Measurements from ENCODE around the gene TYMS.
A peak's percentile ranks its signal among the peaks of the same experiment; 100 is the strongest.

The TYMS gene

DNA sequence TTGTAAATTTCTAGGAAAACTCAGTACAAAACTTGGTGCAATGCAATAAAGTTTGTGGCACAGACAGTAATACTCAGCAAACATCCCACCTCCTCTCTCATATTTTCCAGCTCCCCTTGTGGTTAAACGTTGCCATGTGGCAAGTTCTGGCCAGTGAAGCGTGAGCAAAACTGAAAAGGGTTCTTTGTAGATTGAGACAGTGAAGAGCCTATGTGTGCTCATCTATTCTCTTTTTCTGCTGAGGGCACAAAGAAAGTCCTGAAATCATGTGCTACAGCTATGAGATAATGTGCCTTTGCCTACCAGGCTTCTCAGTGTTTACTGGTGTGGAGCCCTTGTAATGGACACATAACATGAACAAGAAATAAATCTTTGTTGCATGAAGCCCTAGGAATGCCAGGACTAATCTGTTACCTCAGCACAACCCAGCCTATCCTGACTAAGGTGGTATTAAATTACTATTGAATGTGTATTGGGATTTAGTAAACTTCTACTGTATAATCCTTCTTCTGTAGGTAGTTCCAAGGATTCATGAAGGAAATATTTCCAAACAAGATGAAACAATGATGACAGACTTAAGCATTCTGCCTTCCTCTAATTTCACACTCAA, 13.0 kb upstream of the TYMS start:
- DNase-seq (ENCODE audit: low read depth in 1 of 2, low spot score in 1 of 2), result no peak

- no peak for DNase-seq (ENCODE audit: low read depth in 1 of 2, low spot score in 1 of 2)
Observed at GRCh38 chr18:647304-647703, 10.1 kb upstream of the TYMS start.

DNA sequence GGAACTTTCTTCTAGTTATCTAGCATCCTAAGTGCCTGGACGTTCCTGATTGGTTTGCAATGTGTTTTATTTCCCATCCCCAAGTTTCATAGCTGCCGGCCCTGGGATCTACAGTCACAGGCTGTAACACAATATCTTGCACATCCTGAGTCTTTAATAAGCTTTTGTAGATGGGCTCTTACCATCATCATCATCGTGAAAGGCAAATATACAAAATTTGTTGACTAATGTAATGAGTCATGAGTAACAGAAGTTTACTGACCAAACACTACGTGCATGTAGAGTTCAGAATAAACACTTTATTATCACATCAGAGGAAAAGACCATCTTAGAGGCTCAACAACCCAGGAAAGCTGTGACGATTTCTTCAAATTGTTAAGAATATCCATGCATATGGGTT, 8.1 kb upstream of the TYMS start:
- DNase-seq (ENCODE audit: low read depth in 1 of 2, low spot score in 1 of 2), result no peak

DNA sequence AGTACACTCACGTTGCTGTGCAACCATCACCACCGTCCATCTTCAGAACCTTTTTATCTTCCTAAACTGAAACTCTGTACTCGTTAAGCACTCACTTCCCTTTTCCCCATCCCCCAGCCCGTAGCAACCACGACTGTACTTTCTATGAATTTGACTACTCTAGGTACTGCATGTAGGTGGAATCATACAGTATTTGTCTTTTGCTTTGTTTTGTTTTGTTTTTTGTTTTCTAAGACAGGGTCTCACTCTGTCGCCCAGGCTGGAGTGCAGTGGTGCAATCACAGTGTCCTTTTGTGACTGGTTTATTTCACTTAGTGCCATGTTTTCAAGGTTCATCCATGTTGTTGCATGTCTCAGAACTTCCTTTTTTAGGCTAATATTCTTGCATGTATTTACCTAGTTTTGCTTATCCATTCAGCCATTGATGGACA, 7.0 kb upstream of the TYMS start:
- no peak for DNase-seq (ENCODE audit: low read depth in 1 of 2, low spot score in 1 of 2)

DNA sequence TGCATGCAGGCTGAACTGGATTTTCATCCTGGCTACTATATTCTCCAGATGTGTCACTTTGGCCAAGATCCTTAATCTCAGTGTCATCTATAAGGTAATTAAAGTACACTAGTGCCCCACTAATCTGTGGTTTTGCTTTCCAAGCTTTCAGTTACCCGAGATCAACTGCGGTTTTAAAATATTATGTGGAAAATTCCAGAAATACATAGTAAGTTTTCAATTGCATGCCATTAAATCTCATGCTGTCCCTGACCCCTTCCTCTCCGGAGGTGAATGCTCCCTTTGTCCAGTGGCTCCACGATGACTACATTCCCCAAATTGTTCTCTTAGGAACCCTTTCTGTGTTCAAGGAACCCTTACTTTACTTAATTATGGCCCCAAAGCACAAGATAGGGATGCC, 5.3 kb upstream of the TYMS start:
- no peak for DNase-seq (ENCODE audit: low read depth in 1 of 2, low spot score in 1 of 2)

- no peak for DNase-seq (ENCODE audit: low read depth in 1 of 2, low spot score in 1 of 2)
Observed at GRCh38 chr18:653512-653911, 3.9 kb upstream of the TYMS start.

GRCh38 chr18:654601-655000, 2.9 kb upstream of the TYMS start:
- no peak for DNase-seq (ENCODE audit: low read depth in 1 of 2, low spot score in 1 of 2)

DNA sequence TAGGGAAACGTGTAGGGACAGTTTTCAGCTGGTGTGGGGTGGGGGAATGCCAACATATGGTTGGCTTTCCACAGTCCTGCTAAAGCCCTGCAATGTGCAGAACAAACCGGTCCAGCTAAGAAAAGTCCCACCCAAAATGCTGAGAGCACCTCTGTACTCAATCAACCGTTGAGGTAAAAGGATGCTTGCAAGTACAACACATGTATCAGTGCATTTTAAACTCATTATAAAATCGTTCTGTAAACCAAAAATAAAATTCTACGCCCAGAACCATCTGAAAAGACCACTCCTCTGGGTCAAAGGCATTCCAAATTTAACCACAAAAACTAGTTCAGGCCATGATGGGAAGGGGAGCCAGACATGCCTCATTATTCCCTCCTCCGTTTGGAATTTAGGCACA, 2.0 kb upstream of the TYMS start:
- no peak for DNase-seq (ENCODE audit: low read depth in 1 of 2, low spot score in 1 of 2)

GRCh38 chr18:658001-658946, 821 bp downstream of the TYMS start:
- DNase-seq (ENCODE audit: low read depth in 1 of 2, low spot score in 1 of 2), result peak in 1 of 2 donors; percentile 15

DNA sequence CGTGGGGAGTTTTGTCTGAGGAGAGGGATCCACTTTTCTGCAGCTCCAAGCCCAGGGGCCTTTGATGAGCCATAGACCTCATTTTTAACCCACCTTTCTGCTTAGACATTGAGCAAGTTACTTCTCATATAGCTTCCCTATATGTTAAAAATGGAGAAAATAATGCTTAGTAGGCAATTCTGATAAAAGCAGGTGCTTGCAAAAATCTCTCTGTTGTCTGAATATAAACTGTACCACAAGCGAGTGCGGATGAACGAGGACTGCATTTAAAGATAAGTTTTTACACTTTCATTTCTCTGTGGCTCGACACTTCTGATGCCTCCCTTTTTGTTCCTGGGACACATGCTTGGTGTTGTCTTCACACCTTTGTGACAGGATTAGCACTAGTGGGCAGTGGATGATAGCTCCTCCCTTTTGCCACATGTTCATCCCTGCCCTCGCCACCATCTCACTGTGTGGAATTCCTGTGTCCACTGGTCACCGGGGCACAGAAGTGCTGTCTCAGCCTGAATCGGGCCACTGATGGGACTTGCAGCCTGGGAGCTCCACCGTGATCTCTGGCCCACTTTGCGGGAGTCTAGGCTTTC, 1.6 kb downstream of the TYMS start:
- DNase-seq (ENCODE audit: low read depth in 1 of 2, low spot score in 1 of 2), result no peak

DNA sequence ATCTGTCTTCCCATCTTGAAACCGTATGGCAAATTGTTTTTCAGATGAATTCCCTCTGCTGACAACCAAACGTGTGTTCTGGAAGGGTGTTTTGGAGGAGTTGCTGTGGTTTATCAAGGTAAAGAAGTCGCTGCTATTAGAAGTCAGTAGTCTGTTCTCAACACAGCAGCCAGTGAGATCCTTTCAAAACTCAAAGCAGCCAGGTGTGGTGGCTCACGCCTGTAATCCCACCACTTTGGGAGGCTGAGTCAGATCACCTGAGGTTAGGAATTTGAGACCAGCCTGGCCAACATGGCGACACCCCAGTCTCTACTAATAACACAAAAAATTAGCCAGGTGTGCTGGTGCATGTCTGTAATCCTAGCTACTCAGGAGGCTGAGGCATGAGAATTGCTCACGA, 2.1 kb downstream of the TYMS start:
- DNase-seq (ENCODE audit: low read depth in 1 of 2, low spot score in 1 of 2), result no peak

GRCh38 chr18:662197-662596, 4.7 kb downstream of the TYMS start:
- no peak for DNase-seq (ENCODE audit: low read depth in 1 of 2, low spot score in 1 of 2)

DNA sequence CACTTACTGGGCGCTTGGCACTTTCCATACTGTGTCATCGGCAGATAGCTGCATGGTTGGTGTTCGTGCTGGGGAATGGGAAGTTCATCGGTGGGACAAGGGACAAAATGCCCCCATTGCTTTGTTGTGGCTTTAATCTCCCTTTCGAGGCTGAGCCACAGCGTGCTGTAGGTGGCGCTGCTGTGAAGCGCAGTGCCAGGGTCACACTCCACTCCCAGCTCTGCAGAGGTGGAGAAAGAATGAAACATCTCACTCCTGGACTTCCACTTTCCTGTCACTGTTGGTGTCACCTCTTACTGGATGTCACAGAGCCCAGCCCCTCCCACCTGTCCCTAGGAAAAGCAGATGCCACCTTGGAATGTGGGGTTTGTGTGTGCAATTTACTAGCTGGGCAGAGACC, 8.7 kb downstream of the TYMS start:
- no peak for DNase-seq (ENCODE audit: low read depth in 1 of 2, low spot score in 1 of 2)

DNA sequence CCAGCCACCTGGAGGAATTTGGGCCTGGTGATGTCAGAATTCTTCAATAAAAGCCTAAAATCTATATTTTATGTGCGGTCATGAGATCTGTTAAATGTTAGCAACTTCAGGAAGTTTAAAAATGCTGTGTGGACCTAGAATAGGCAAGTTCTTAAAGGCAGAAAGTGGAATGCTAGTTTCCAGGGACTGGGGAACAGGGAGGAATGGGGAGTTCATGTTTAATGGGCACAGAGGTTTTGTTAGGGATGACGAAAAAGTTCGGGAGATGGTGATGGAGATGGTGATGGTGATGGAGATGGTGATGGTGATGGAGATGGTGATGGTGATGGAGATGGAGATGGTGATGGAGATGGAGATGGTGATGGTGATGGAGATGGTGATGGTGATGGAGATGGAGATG, 9.2 kb downstream of the TYMS start:
- no peak for DNase-seq (ENCODE audit: low read depth in 1 of 2, low spot score in 1 of 2)

DNA sequence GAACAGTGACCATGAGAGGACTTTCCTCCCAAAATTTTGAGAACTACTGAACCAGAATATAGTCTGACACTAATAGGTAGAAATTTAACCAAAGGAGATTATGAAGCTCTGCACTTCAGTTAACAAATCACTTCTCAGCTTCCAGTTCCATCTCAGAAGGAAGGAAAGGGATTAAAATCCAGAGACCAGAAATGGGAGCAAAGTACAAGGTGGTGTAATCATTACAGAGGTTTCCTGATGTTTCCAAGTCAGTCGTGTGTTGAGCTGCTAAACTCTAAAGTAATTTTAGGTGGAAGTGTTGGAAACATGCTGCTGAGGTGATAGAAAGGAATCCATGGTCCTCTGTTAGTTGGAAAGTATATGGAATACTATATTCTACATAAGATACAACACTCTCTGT, 10.8 kb downstream of the TYMS start:
- DNase-seq (ENCODE audit: low read depth in 1 of 2, low spot score in 1 of 2), result no peak

DNA sequence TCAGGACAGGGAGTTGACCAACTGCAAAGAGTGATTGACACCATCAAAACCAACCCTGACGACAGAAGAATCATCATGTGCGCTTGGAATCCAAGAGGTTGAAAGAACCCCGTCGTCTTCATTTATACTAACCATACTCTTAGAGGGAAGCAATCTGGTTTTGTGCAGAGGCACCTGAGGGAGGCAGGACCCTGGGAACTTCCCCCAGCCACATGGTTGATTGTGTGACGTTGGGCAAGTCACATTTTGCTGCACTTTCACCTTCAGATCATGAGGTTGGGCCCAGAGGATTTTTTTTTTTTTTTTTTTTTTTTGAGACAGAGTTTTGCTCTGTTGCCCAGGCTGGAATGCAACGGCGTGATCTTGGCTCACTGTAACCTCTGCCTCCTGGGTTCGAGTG, 11.6 kb downstream of the TYMS start:
- DNase-seq (ENCODE audit: low read depth in 1 of 2, low spot score in 1 of 2), result no peak

DNA sequence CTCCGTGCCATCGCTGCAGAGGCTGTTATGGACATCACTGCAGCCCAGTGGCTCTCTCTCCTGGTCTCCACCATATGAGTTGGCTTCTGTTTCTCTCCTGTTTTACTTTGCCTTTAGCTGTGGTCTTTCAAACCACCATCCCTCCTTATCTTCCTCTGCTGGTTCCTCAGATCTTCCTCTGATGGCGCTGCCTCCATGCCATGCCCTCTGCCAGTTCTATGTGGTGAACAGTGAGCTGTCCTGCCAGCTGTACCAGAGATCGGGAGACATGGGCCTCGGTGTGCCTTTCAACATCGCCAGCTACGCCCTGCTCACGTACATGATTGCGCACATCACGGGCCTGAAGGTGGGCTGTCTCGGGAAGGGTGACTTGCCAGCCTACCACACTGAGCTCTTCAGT, 13.1 kb downstream of the TYMS start:
- no peak for DNase-seq (ENCODE audit: low read depth in 1 of 2, low spot score in 1 of 2)

DNA sequence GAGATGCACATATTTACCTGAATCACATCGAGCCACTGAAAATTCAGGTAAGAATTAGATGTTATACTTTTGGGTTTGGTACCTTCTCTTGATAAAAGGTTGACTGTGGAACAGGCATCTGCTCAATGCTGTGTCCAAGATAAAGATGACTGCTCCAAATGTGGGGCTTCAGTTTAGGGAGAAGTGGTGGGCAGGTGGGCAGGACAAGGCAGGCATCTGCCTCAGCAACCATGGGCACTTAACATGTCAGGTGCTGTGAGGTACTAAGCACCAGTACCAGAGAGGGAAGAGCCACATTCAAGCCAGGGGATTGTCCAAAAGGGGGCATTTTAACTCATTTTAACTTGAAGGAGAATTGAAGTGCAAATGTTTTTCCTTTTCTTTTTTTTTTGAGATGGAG, 14.0 kb downstream of the TYMS start:
- DNase-seq (ENCODE audit: low read depth in 1 of 2, low spot score in 1 of 2), result no peak

- no peak for DNase-seq (ENCODE audit: low read depth in 1 of 2, low spot score in 1 of 2)
Observed at GRCh38 chr18:673317-673716, 15.9 kb downstream of the TYMS start.

DNA sequence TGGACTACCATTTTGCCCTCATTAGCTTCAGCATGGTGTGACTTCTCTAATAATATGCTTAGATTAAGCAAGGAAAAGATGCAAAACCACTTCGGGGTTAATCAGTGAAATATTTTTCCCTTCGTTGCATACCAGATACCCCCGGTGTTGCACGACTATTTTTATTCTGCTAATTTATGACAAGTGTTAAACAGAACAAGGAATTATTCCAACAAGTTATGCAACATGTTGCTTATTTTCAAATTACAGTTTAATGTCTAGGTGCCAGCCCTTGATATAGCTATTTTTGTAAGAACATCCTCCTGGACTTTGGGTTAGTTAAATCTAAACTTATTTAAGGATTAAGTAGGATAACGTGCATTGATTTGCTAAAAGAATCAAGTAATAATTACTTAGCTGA, 16.3 kb downstream of the TYMS start:
- no peak for DNase-seq (ENCODE audit: low read depth in 1 of 2, low spot score in 1 of 2)

- no peak for DNase-seq (ENCODE audit: low read depth in 1 of 2, low spot score in 1 of 2)
Observed at GRCh38 chr18:675307-675706, 17.9 kb downstream of the TYMS start.

DNA sequence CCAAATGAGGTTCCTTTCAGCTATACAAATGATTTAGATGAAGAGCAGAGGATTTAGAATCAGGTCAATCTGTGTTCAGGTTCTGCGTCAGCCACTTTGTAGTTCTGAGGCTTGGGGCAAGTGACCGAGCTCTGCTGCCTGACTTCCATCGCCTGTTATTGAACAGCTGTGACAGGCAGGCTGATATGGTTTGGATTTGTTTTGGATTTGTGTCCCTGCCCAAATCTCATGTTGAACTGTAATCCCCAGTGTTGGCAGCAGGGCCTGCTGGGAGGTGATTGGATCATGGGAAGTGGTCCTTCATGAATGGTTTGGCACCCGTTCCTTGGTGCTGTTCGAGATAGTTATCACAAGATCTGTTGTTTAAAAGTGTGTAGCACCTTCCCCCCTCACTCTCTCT, 18.6 kb downstream of the TYMS start:
- no peak for DNase-seq (ENCODE audit: low read depth in 1 of 2, low spot score in 1 of 2)
